HUES64 (cell line): ENCODE results near the gene HAT1.
A peak's percentile ranks its signal among the peaks of the same experiment; 100 is the strongest.
"Not testable (repeated sequence)": the region's sequence is repeated elsewhere in the genome, so short reads cannot be mapped to it uniquely, and the experiment has no call there.

Source experiments
- H3K27ac ChIP-seq: 2 replicates; pipeline ENCODE4 v1.7.0; 2013; ENCODE audit warnings: low read depth, low read length, inconsistent platforms
- H3K27me3 ChIP-seq: 2 replicates; pipeline ENCODE4 v1.6.1; 2013; ENCODE audit warnings: mild to moderate bottlenecking, low read length; ENCODE audit not compliant: insufficient read depth
- H3K36me3 ChIP-seq: 2 replicates; pipeline ENCODE4 v1.6.1; 2013; ENCODE audit warnings: mild to moderate bottlenecking, low read length; ENCODE audit not compliant: insufficient read depth
- H3K4me1 ChIP-seq: 2 replicates; pipeline ENCODE4 v1.6.1; 2013; ENCODE audit warnings: mild to moderate bottlenecking, low read length, moderate library complexity; ENCODE audit not compliant: insufficient read depth
- H3K4me3 ChIP-seq: 2 replicates; pipeline ENCODE4 v1.5.1; 2013; ENCODE audit warnings: mild to moderate bottlenecking, low read length, moderate library complexity
- H3K9ac ChIP-seq: 2 replicates; pipeline ENCODE4 v1.6.1; 2013; ENCODE audit warnings: mild to moderate bottlenecking, low read depth, low read length
- H3K9me3 ChIP-seq: 2 replicates; pipeline ENCODE4 v1.6.1; 2013; ENCODE audit warnings: low read depth, low read length; ENCODE audit not compliant: insufficient read depth
- WGBS: fragments of 150-250, 120-280 bp; methylation state at CpG from one replicate; pipeline ENCODE4 v1.1.7; 2013; ENCODE audit warnings: missing lambda C conversion rate; 5-methylcytosine and 5-hydroxymethylcytosine counted together

The HAT1 gene

GRCh38 chr2:171893196-171893823 is 29.0 kb upstream of the HAT1 start:
- Histone ChIP-seq H3K36me3 (no peaks in the 10 kb centered on the region), H3K4me1 (peaks cover 7% of the 10 kb centered on the region; the same call in 1 of the 2 replicates), H3K9ac (peak overlapping the region; percentile 80; the same call in 1 of the 2 replicates), H3K4me3 (peak overlapping the region; percentile 90), H3K27me3 (no peaks in the 10 kb centered on the region), H3K9me3 (peaks cover 2% of the 10 kb centered on the region), H3K27ac (no peak overlapping the region)
- WGBS, result 53% methylated on average over 7 of the region's 7 CpGs

- no peaks in the 10 kb centered on the region for H3K27me3 ChIP-seq
- H3K4me3 ChIP-seq, result peak within 1 kb of the TSS; percentile 90
- peak within 1 kb of the TSS; percentile 61; the same call in 1 of the 2 replicates for H3K27ac ChIP-seq
- H3K9me3 ChIP-seq, result peaks cover 7% of the 10 kb centered on the region
- under 1% methylated on average over 63 of the region's 63 CpGs for WGBS
- peaks cover 7% of the 10 kb centered on the region; the same call in 1 of the 2 replicates for H3K4me1 ChIP-seq
- H3K9ac ChIP-seq, result peak within 1 kb of the TSS; percentile 80
- H3K36me3 ChIP-seq, result no peaks in the 10 kb centered on the region
Observed at GRCh38 chr2:171893824-171894611, 28.2 kb upstream of the HAT1 start, which contains the start of gene SLC25A12. TSS of gene SLC25A12 (minus strand) at chr2:171894244. CDS start at chr2:171894214, 30 bp downstream.

- peak overlapping the region; percentile 61; the same call in 1 of the 2 replicates for H3K27ac ChIP-seq
- H3K9ac ChIP-seq, result peak overlapping the region; percentile 80
- H3K4me3 ChIP-seq, result peak overlapping the region; percentile 90
- peaks cover 7% of the 10 kb centered on the region; the same call in 1 of the 2 replicates for H3K4me1 ChIP-seq
- H3K27me3 ChIP-seq, result no peaks in the 10 kb centered on the region
- 52% methylated on average over 10 of the region's 10 CpGs for WGBS
- H3K9me3 ChIP-seq, result peaks cover 7% of the 10 kb centered on the region
- H3K36me3 ChIP-seq, result no peaks in the 10 kb centered on the region
Observed at GRCh38 chr2:171894612-171894947, 27.7 kb upstream of the HAT1 start.

DNA sequence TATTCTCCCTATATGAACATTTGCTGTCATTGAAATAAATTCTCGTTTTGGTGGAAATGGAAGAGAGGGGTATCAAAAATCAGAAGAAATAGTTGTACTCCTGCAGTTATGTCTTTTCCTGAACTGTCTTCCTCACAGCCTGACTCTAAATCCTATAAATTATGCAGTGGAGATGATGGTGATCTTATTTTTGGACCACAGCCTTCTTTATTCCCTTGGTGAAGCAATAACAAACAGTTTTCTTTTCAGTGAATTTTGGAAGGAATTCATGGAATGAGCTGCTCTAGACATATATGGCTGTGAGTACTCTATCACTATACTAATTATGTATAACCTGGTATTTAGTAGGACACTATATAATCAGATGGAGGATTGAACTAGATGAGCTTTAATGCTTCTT is 26.5 kb upstream of the HAT1 start:
- no CpG with 5 or more reads among the region's 1 CpG for WGBS
- H3K9ac ChIP-seq, result no peak overlapping the region

GRCh38 chr2:171899623-171900282 is 22.5 kb upstream of the HAT1 start:
- H3K36me3 ChIP-seq, H3K4me1 ChIP-seq, H3K9me3 ChIP-seq, H3K27ac ChIP-seq, H3K4me3 ChIP-seq, H3K9ac ChIP-seq, H3K27me3 ChIP-seq: not testable (repeated sequence)
- WGBS, result 95% methylated on average over 50 of the region's 58 CpGs

More for the DNA sequence above, 26.5 kb upstream of the HAT1 start:
- Histone ChIP-seq H3K27ac (no peak overlapping the region), H3K9me3 (peaks cover 7% of the 10 kb centered on the region), H3K36me3 (no peaks in the 10 kb centered on the region), H3K27me3 (no peaks in the 10 kb centered on the region), H3K4me3 (no peak overlapping the region), H3K4me1 (peaks cover 7% of the 10 kb centered on the region; the same call in 1 of the 2 replicates)

DNA sequence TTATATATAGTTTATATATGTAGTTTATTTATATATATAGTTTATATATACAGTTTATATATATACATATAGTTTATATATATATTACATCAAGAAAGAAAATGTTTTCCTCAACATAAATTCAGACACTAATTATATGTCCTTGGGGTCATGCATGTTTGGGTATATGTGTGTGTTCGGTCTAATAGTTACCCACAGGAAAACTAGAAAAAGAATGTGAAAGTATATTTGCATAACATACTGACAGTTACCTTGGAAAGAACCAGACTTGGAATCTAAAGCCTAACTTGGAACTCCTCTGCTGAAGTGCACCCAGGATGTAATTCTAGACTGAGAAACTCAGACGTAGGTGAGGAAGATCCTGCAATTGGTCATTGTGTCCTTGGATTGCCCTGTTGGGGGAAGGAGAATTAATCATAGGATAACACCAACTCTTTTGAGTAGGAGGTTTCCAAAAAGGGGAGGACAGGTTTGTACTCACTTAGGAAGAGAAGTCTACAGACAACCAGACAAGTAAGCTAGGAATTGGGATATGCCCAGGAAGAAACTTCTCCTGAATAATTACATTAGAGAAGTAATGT is 19.3 kb upstream of the HAT1 start:
- H3K4me1 ChIP-seq, result no peaks in the 10 kb centered on the region
- no peak overlapping the region for H3K27ac ChIP-seq
- no peaks in the 10 kb centered on the region for H3K27me3 ChIP-seq
- H3K9ac ChIP-seq, result no peak overlapping the region
- H3K4me3 ChIP-seq, result no peak overlapping the region
- no peaks in the 10 kb centered on the region for H3K36me3 ChIP-seq
- 79% methylated on average over 1 of the region's 2 CpGs for WGBS
- H3K9me3 ChIP-seq, result peaks cover 7% of the 10 kb centered on the region

GRCh38 chr2:171908235-171908634 is 14.0 kb upstream of the HAT1 start:
- Histone ChIP-seq H3K27me3 (no peaks in the 10 kb centered on the region), H3K9ac (no peak overlapping the region), H3K4me1 (no peaks in the 10 kb centered on the region), H3K27ac (no peak overlapping the region), H3K36me3 (no peaks in the 10 kb centered on the region), H3K4me3 (no peak overlapping the region), H3K9me3 (no peaks in the 10 kb centered on the region)
- WGBS, result 86% methylated on average over 1 of the region's 1 CpG

- 97% methylated on average over 2 of the region's 3 CpGs for WGBS
- Histone ChIP-seq H3K9ac (no peak overlapping the region), H3K27ac (no peak overlapping the region)
Observed at GRCh38 chr2:171909266-171909665, 13.0 kb upstream of the HAT1 start.

DNA sequence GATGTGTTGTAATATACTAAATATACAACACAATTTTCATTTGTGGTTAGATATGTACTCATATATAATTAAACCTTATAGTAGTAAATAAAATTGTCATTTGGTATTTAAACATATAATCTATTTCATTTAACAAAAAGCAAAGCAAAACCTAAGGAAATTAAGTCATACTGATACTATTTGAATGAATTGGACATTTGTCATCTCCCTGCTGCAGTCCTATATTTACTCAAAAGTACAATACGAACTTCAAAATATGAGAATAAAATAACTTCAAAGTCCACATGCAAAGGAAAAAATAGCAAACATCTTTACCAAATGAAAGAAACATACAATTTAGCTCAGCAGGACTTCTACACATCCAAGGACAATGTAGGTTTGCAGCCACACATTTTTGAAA is 11.8 kb upstream of the HAT1 start:
- Histone ChIP-seq H3K4me3 (no peak overlapping the region), H3K4me1 (no peaks in the 10 kb centered on the region), H3K27ac (no peak overlapping the region), H3K9me3 (no peaks in the 10 kb centered on the region), H3K36me3 (no peaks in the 10 kb centered on the region), H3K27me3 (no peaks in the 10 kb centered on the region), H3K9ac (no peak overlapping the region)
- WGBS, result 87% methylated on average over 1 of the region's 1 CpG

More at GRCh38 chr2:171909266-171909665, 13.0 kb upstream of the HAT1 start:
- Histone ChIP-seq H3K36me3 (no peaks in the 10 kb centered on the region), H3K9me3 (no peaks in the 10 kb centered on the region), H3K27me3 (no peaks in the 10 kb centered on the region), H3K4me3 (no peak overlapping the region), H3K4me1 (no peaks in the 10 kb centered on the region)

DNA sequence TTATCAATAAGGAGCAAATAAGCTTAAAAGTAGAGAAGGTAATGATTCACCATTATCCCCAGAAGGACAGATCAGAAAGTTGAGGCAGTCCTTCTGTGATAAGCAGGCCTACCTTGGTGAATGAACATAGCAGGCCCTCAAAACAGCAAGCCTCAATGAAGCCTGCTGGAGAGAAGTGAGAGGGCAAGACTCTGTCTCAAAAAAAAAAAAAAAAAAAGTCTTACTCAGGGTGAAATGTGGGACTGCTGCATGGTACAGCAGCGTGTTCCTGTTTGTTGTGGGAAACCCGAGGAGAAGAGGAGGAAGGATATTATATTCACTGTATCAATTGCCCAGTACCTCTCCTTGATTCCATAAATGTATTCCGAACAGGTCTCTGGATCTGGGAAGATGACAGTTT is 8.7 kb upstream of the HAT1 start:
- H3K9ac ChIP-seq, result no peak overlapping the region
- no peaks in the 10 kb centered on the region for H3K36me3 ChIP-seq
- WGBS, result 84% methylated on average over 3 of the region's 3 CpGs
- H3K4me3 ChIP-seq, result no peak overlapping the region
- H3K4me1 ChIP-seq, result no peaks in the 10 kb centered on the region
- no peak overlapping the region for H3K27ac ChIP-seq
- H3K9me3 ChIP-seq, result no peaks in the 10 kb centered on the region
- H3K27me3 ChIP-seq, result no peaks in the 10 kb centered on the region

GRCh38 chr2:171919453-171919852 is 2.8 kb upstream of the HAT1 start:
- Histone ChIP-seq H3K9ac (no peak overlapping the region), H3K27ac (no peak overlapping the region), H3K4me3 (no peak overlapping the region), H3K9me3 (no peaks in the 10 kb centered on the region), H3K27me3 (no peaks in the 10 kb centered on the region), H3K36me3 (peaks cover 1% of the 10 kb centered on the region; the same call in 1 of the 2 replicates), H3K4me1 (peaks cover 5% of the 10 kb centered on the region; the same call in 1 of the 2 replicates)
- 97% methylated on average over 2 of the region's 2 CpGs for WGBS
